Mesenchymal stem cell (in vitro differentiated cells and primary cell): ENCODE measurements around the gene MCL1.
"Not testable (repeated sequence)": the region's sequence is repeated elsewhere in the genome, so short reads cannot be mapped to it uniquely, and the experiment has no call there.

Source experiments
- DNase-seq: peaks from one replicate; pipeline ENCODE4 v3.0.0-alpha.2; 2013
- H2AFZ ChIP-seq: one replicate; pipeline ENCODE4 v1.6.1; 2013; ENCODE audit warnings: low read depth, mild to moderate bottlenecking, control low read depth, inconsistent platforms, low read length, moderate library complexity
- H2AK5ac ChIP-seq: 2 replicates; pipeline ENCODE4 v1.6.1; 2013; ENCODE audit warnings: low read length, moderate library complexity, mild to moderate bottlenecking, inconsistent platforms; ENCODE audit not compliant: severe bottlenecking
- H2BK120ac ChIP-seq: one replicate; pipeline ENCODE4 v1.6.1; 2013; ENCODE audit warnings: low read depth, mild to moderate bottlenecking, inconsistent platforms, low read length, moderate library complexity
- H2BK12ac ChIP-seq, 2 experiments: one replicate each; pipeline ENCODE4 v1.6.1; 2013; ENCODE audit warnings: inconsistent platforms in 2 of 2, low read length in 2 of 2, mild to moderate bottlenecking in 2 of 2, moderate library complexity in 2 of 2, control low read depth in 1 of 2
- H2BK15ac ChIP-seq: one replicate; pipeline ENCODE4 v1.6.1; 2013; ENCODE audit warnings: mild to moderate bottlenecking, low read depth, inconsistent platforms; ENCODE audit not compliant: poor library complexity, severe bottlenecking
- H2BK5ac ChIP-seq: 2 replicates; pipeline ENCODE4 v1.6.1; 2013; ENCODE audit warnings: low read depth, mild to moderate bottlenecking, low read length, control low read depth, inconsistent platforms; ENCODE audit not compliant: poor library complexity, severe bottlenecking
- H3K14ac ChIP-seq, 2 experiments: one replicate each; pipeline ENCODE4 v1.6.1; 2013; ENCODE audit warnings: inconsistent platforms in 2 of 2, low read length in 2 of 2, control low read depth in 1 of 2, mild to moderate bottlenecking in 1 of 2, moderate library complexity in 1 of 2
- H3K18ac ChIP-seq, 2 experiments: one replicate each; pipeline ENCODE4 v1.6.1; 2013; ENCODE audit warnings: inconsistent platforms in 2 of 2, low read length in 2 of 2, control low read depth in 1 of 2, low read depth in 1 of 2, mild to moderate bottlenecking in 1 of 2
- H3K23ac ChIP-seq, 2 experiments: one replicate each; pipeline ENCODE4 v1.6.1; 2013; ENCODE audit warnings: inconsistent platforms in 2 of 2, low read length in 2 of 2, mild to moderate bottlenecking in 2 of 2, moderate library complexity in 2 of 2, control low read depth in 1 of 2
- H3K27ac ChIP-seq: 2 replicates; pipeline ENCODE4 v1.5.1; 2013; ENCODE audit warnings: mild to moderate bottlenecking, moderate library complexity, low read length, control low read depth, inconsistent platforms; ENCODE audit not compliant: poor library complexity, severe bottlenecking
- H3K27me3 ChIP-seq, 2 experiments: 2 replicates each; pipeline versions ENCODE4 v1.6.1 to v1.7.0; 2013; ENCODE audit warnings: low read length in 2 of 2, mild to moderate bottlenecking in 2 of 2, moderate library complexity in 2 of 2, control low read depth in 1 of 2, inconsistent platforms in 1 of 2; ENCODE audit not compliant: control insufficient read depth in 1 of 2, insufficient read depth in 1 of 2
- H3K36me3 ChIP-seq, 2 experiments: 2 replicates each; pipeline versions ENCODE4 v1.6.1 to v1.7.0; 2013; ENCODE audit warnings: low read length in 2 of 2, control low read depth in 1 of 2, inconsistent platforms in 1 of 2, low read depth in 1 of 2, mild to moderate bottlenecking in 1 of 2; ENCODE audit not compliant: insufficient read depth in 2 of 2, control insufficient read depth in 1 of 2
- H3K4ac ChIP-seq, 2 experiments: one replicate each; pipeline ENCODE4 v1.6.1; 2013; ENCODE audit warnings: inconsistent platforms in 2 of 2, low read length in 2 of 2, mild to moderate bottlenecking in 2 of 2, moderate library complexity in 2 of 2, control low read depth in 1 of 2, low read depth in 1 of 2
- H3K4me1 ChIP-seq: 2 replicates; pipeline ENCODE4 v1.6.1; 2013; ENCODE audit warnings: low read depth, low read length, control low read depth; ENCODE audit not compliant: control insufficient read depth, insufficient read depth
- H3K4me2 ChIP-seq: 2 replicates; pipeline ENCODE4 v1.6.1; 2013; ENCODE audit warnings: low read length, mild to moderate bottlenecking, inconsistent platforms; ENCODE audit not compliant: poor library complexity, severe bottlenecking
- H3K4me3 ChIP-seq, 2 experiments: 2 replicates each; pipeline versions ENCODE4 v1.5.1 to v1.7.0; 2013; ENCODE audit warnings: low read length in 2 of 2, mild to moderate bottlenecking in 2 of 2, control low read depth in 1 of 2, low read depth in 1 of 2; ENCODE audit not compliant: insufficient read depth in 1 of 2
- H3K79me1 ChIP-seq: replicated peaks from 2 replicates; pipeline ENCODE4 v1.6.1; 2013; ENCODE audit warnings: mild to moderate bottlenecking, control low read depth, low read length, inconsistent platforms; ENCODE audit not compliant: poor library complexity, severe bottlenecking
- H3K9ac ChIP-seq: 2 replicates; pipeline ENCODE4 v1.7.0; 2013; ENCODE audit warnings: mild to moderate bottlenecking, low read length, moderate library complexity
- H3K9me3 ChIP-seq: 2 replicates; pipeline ENCODE4 v1.7.0; 2013; ENCODE audit warnings: mild to moderate bottlenecking, low read length; ENCODE audit not compliant: control insufficient read depth
- H4K8ac ChIP-seq: one replicate; pipeline ENCODE4 v1.6.1; 2013; ENCODE audit warnings: inconsistent platforms, mild to moderate bottlenecking, low read length, moderate library complexity
- H4K91ac ChIP-seq: one replicate; pipeline ENCODE4 v1.6.1; 2013; ENCODE audit warnings: mild to moderate bottlenecking, low read length, inconsistent platforms
- WGBS: methylation state at CpG from one replicate; pipeline ENCODE4 v1.1.7; 2013; ENCODE audit warnings: mixed read lengths; 5-methylcytosine and 5-hydroxymethylcytosine counted together

MCL1 gene

GRCh38 chr1:150580966-150581365 is 1.6 kb upstream of the MCL1 start:
- not testable (repeated sequence) for H3K4me3 ChIP-seq, H4K91ac ChIP-seq, H2AFZ ChIP-seq, DNase-seq, H2BK5ac ChIP-seq, H3K4ac ChIP-seq, H3K23ac ChIP-seq, H3K27me3 ChIP-seq, H2AK5ac ChIP-seq, H3K9ac ChIP-seq, H3K4me1 ChIP-seq, H4K8ac ChIP-seq, H3K9me3 ChIP-seq, H2BK15ac ChIP-seq, H3K4me2 ChIP-seq, H3K79me1 ChIP-seq, H2BK12ac ChIP-seq, H3K18ac ChIP-seq, H3K27ac ChIP-seq, H2BK120ac ChIP-seq, H3K14ac ChIP-seq
- 98% methylated on average over 3 of the region's 3 CpGs for WGBS
- peaks cover 8 to 30% of the 10 kb centered on the region in 2 experiments for H3K36me3 ChIP-seq

GRCh38 chr1:150579945-150580642 is 684 bp upstream of the MCL1 start:
- H2BK15ac ChIP-seq: no peak overlapping the region
- H3K27me3 ChIP-seq: no peaks in the 10 kb centered on the region
- no peak overlapping the region for H3K23ac ChIP-seq
- peak overlapping the region; percentile 99 for H3K9ac ChIP-seq
- H3K9me3 ChIP-seq: no peaks in the 10 kb centered on the region
- peak overlapping the region; percentile 79 for H2BK5ac ChIP-seq
- H3K4me3 ChIP-seq: peak overlapping the region in 1 of 2 experiments; percentile 79
- peak overlapping the region; percentile 15 for H2BK120ac ChIP-seq
- peak overlapping the region; percentile 68 for H4K91ac ChIP-seq
- H3K4ac ChIP-seq: peak overlapping the region in 1 of 2 experiments; percentile 75
- peak overlapping the region; percentile 78 for H3K4me2 ChIP-seq
- peak overlapping the region; percentile 72 to 80 for H2BK12ac ChIP-seq
- peaks cover 5% of the 10 kb centered on the region for H3K4me1 ChIP-seq
- H3K36me3 ChIP-seq: peaks cover 10 to 39% of the 10 kb centered on the region in 2 experiments
- H4K8ac ChIP-seq: peak overlapping the region; percentile 80
- H2AFZ ChIP-seq: peak overlapping the region; percentile 4
- peaks cover 7% of the 10 kb centered on the region for H3K79me1 ChIP-seq
- H3K27ac ChIP-seq: peak overlapping the region; percentile 96
- peak overlapping the region in 1 of 2 experiments; percentile 25 for H3K14ac ChIP-seq
- H2AK5ac ChIP-seq: peak overlapping the region; percentile 71
- peak overlapping the region; percentile 87 to 92 for H3K18ac ChIP-seq
- WGBS: 84% methylated on average over 14 of the region's 15 CpGs
- no peak for DNase-seq

GRCh38 chr1:150578272-150579109 is 919 bp downstream of the MCL1 start:
- Histone ChIP-seq H2BK15ac (peak overlapping the region; percentile 55), H3K9ac (peak overlapping the region; percentile 96), H3K18ac (peak overlapping the region; percentile 92 to 97), H3K4me2 (peak overlapping the region; percentile 40), H3K79me1 (peaks cover 7% of the 10 kb centered on the region), H3K36me3 (peaks cover 18 to 55% of the 10 kb centered on the region in 2 experiments), H2AK5ac (peak overlapping the region; percentile 79), H3K27me3 (no peaks in the 10 kb centered on the region), H3K4me3 (peak overlapping the region; percentile 88 to 92), H2AFZ (no peak overlapping the region), H3K27ac (peak overlapping the region; percentile 99), H2BK5ac (peak overlapping the region; percentile 98), H2BK12ac (peak overlapping the region in 1 of 2 experiments; percentile 75), H3K4me1 (peaks cover 10% of the 10 kb centered on the region), H3K9me3 (no peaks in the 10 kb centered on the region), H4K8ac (peak overlapping the region; percentile 63), H2BK120ac (peak overlapping the region; percentile 98), H3K14ac (peak overlapping the region in 1 of 2 experiments; percentile 98), H3K23ac (peak overlapping the region; percentile 64 to 86), H3K4ac (peak overlapping the region; percentile 62 to 95), H4K91ac (peak overlapping the region; percentile 95)
- under 1% methylated on average over 50 of the region's 50 CpGs for WGBS
- peak; percentile 86 for DNase-seq
